Caco-2 (cell line): ENCODE data around the gene PBX1. TPM values are rescaled to one million over a fixed set of nuclear protein-coding genes. Genes with fewer than 3 reads are reported as not detected.

ENCODE experiments used
- BruUV-seq: library from RNA; stranded (reverse); fragments of 400-500 nt; replicated peaks from 2 replicates; lab custom pipeline; 2021; lab: Mats Ljungman, UMichigan
- CTCF ChIA-PET: fragments of 300-600 bp; sonication (Branson Sonifier 250); formaldehyde crosslinking; loops from one replicate; lab custom pipeline; 2022; ENCODE audit warnings: antibody characterized with exemption; lab: Charles Lee
- POLR2A ChIA-PET: fragments of 300-600 bp; sonication (Branson Sonifier 250); formaldehyde crosslinking; loops from one replicate; lab custom pipeline; 2022; ENCODE audit warnings: antibody characterized with exemption; lab: Charles Lee
- DNase-seq, 2 experiments: peaks; one replicate each; pipeline versions ENCODE4 v3.0.0 to v3.0.0-alpha.2; 2020 to 2022
- H3K27me3 ChIP-seq: replicated peaks from 2 replicates; pipeline ENCODE4 v1.6.0; 2011; ENCODE audit warnings: low read length; ENCODE audit not compliant: control insufficient read depth, insufficient read depth
- H3K36me3 ChIP-seq: 2 replicates; pipeline ENCODE4 v1.5.1; 2011; ENCODE audit warnings: low read length; ENCODE audit not compliant: control insufficient read depth, insufficient read depth
- H3K4me1 ChIP-seq: fragments of 250-450 bp; sonication (Bioruptor Pico); 2 replicates; pipeline ENCODE4 v1.5.1; 2020; ENCODE audit warnings: mild to moderate bottlenecking
- H3K4me3 ChIP-seq: 2 replicates; pipeline ENCODE4 v1.5.1; 2011; ENCODE audit warnings: low read depth, mild to moderate bottlenecking, control low read depth, low read length
- H3K9me3 ChIP-seq: fragments of 250-450 bp; sonication (Bioruptor Pico); 2 replicates; pipeline ENCODE4 v1.5.1; 2020; ENCODE audit warnings: mild to moderate bottlenecking, moderate library complexity
- H3K27ac Mint-ChIP-seq: one replicate; pipeline ENCODE4 v1.8.0; 2022; ENCODE audit warnings: mixed read lengths; ENCODE audit not compliant: unreplicated experiment
- H3K27me3 Mint-ChIP-seq: one replicate; pipeline ENCODE4 v1.8.0; 2022; ENCODE audit warnings: mixed read lengths; ENCODE audit not compliant: insufficient read depth, unreplicated experiment
- H3K36me3 Mint-ChIP-seq: one replicate; pipeline ENCODE4 v1.8.0; 2022; ENCODE audit warnings: mild to moderate bottlenecking, mixed read lengths; ENCODE audit not compliant: insufficient read depth, unreplicated experiment
- H3K4me1 Mint-ChIP-seq: one replicate; pipeline ENCODE4 v1.8.0; 2022; ENCODE audit warnings: low read depth, mixed read lengths; ENCODE audit not compliant: unreplicated experiment
- H3K4me3 Mint-ChIP-seq: one replicate; pipeline ENCODE4 v1.8.0; 2022; ENCODE audit warnings: mild to moderate bottlenecking, moderate library complexity, mixed read lengths; ENCODE audit not compliant: unreplicated experiment
- H3K9me3 Mint-ChIP-seq: one replicate; pipeline ENCODE4 v1.8.0; 2022; ENCODE audit warnings: mixed read lengths; ENCODE audit not compliant: unreplicated experiment
- intact Hi-C: fragments of 100-400 bp; cut with micrococcal nuclease; formaldehyde crosslinking; loops from one replicate; pipeline ENCODE4 v1.10.0; 2022; ENCODE audit not compliant: unreplicated experiment
- total RNA-seq: library from RNA; stranded (reverse); gene quantifications from 2 replicates; pipeline ENCODE4 v1.2.3, GENCODE V29; 2022
- TF ChIP-seq, protein P1 (sequence below), 2 experiments: fragments of 200-600 bp in 1 of 2; IDR thresholded peaks; 1 replicate in 1 of 2; 2 replicates in 1 of 2; pipeline versions ENCODE4 v1.5.1 to v1.8.0; 2011 to 2022; ENCODE audit warnings: antibody characterized with exemption in 1 of 2, control low read depth in 1 of 2, inconsistent platforms in 1 of 2, low read depth in 1 of 2, low read length in 1 of 2, mild to moderate bottlenecking in 1 of 2, moderate library complexity in 1 of 2; ENCODE audit not compliant: insufficient read depth in 1 of 2, severe bottlenecking in 1 of 2, unreplicated experiment in 1 of 2

PBX1 gene
- total RNA-seq, 1 experiment from 2014 or later = 103 TPM

DNA sequence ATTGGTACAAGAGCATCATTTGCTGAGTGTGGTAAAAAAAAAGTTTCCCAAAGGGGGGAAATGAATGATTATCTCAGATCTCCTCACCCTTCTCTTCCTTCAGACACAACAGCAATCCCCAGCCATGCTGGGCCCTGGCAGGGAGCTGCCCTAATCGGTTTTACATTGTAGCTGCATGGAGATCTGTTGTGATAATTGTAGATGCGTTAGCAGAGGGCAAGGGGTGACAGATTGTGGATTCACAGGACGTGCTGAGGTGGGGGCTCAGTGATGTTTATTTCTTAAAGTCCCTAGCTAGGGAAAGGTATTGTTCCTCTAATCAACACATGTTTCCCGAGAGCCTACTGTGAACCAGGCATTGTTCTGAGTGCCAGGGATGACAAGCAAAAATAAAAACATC, 304.1 kb downstream of the PBX1 start:
- H3K36me3 ChIP-seq = no peaks in the 10 kb centered on the region
- Mint-ChIP-seq H3K27me3 (no peaks in the 10 kb centered on the region), H3K27ac (no peak overlapping the region), H3K36me3 (no peaks in the 10 kb centered on the region), H3K4me3 (no peak overlapping the region), H3K4me1 (peaks cover 4% of the 10 kb centered on the region), H3K9me3 (no peaks in the 10 kb centered on the region)
- no TSS peak for BruUV-seq
- no peak overlapping the region for H3K4me3 ChIP-seq
- CTCF ChIA-PET = no interaction called here
- H3K4me1 ChIP-seq = peaks cover 8% of the 10 kb centered on the region
- POLR2A ChIA-PET = no interaction called here
- no peaks in the 10 kb centered on the region for H3K27me3 ChIP-seq
- TF ChIP-seq, protein P1, sequence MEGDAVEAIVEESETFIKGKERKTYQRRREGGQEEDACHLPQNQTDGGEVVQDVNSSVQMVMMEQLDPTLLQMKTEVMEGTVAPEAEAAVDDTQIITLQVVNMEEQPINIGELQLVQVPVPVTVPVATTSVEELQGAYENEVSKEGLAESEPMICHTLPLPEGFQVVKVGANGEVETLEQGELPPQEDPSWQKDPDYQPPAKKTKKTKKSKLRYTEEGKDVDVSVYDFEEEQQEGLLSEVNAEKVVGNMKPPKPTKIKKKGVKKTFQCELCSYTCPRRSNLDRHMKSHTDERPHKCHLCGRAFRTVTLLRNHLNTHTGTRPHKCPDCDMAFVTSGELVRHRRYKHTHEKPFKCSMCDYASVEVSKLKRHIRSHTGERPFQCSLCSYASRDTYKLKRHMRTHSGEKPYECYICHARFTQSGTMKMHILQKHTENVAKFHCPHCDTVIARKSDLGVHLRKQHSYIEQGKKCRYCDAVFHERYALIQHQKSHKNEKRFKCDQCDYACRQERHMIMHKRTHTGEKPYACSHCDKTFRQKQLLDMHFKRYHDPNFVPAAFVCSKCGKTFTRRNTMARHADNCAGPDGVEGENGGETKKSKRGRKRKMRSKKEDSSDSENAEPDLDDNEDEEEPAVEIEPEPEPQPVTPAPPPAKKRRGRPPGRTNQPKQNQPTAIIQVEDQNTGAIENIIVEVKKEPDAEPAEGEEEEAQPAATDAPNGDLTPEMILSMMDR (IDR thresholded peaks at IDR 0.05; ENCODE audit: insufficient read depth in 1 of 2, low read depth in 1 of 2, low read length in 1 of 2, severe bottlenecking in 1 of 2, unreplicated experiment in 1 of 2) = no peak
- DNase-seq = no peak
- intact Hi-C loops = no loop called here
- H3K9me3 ChIP-seq = no peaks in the 10 kb centered on the region

DNA sequence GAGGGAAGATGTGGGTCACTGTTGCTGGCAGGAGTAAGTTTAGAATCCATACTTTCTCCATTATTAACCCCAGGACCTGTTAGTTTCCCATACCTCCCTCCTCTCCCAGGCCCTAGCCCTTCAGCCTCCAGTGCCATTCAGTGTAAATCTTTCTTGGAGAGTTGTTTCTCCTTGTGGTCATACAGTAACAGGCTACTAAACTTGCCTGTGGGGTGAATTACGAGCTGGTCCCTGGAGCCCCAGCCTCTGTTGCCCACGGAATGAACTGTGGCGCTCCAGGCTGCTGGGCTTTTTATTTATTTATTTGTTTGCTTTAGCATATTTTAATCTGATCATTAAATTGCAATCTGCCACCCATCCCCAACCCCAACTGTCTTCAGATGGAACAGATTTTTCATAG, 305.2 kb downstream of the PBX1 start:
- ChIA-PET POLR2A (no interaction called here), CTCF (no interaction called here)
- no peaks in the 10 kb centered on the region for H3K4me1 Mint-ChIP-seq
- no TSS peak for BruUV-seq
- H3K4me3 ChIP-seq = no peak overlapping the region
- no peak for DNase-seq
- intact Hi-C loops = no loop called here
- H3K36me3 Mint-ChIP-seq = no peaks in the 10 kb centered on the region
- H3K27me3 ChIP-seq = no peaks in the 10 kb centered on the region
- TF ChIP-seq, protein P1 (IDR thresholded peaks at IDR 0.05; ENCODE audit: insufficient read depth in 1 of 2, low read depth in 1 of 2, low read length in 1 of 2, severe bottlenecking in 1 of 2, unreplicated experiment in 1 of 2) = no peak
- H3K4me1 ChIP-seq = no peaks in the 10 kb centered on the region
- no peaks in the 10 kb centered on the region for H3K36me3 ChIP-seq
- H3K4me3 Mint-ChIP-seq = no peak overlapping the region
- H3K9me3 ChIP-seq = no peaks in the 10 kb centered on the region
- no peaks in the 10 kb centered on the region for H3K27me3 Mint-ChIP-seq
- no peak overlapping the region for H3K27ac Mint-ChIP-seq
- no peaks in the 10 kb centered on the region for H3K9me3 Mint-ChIP-seq

DNA sequence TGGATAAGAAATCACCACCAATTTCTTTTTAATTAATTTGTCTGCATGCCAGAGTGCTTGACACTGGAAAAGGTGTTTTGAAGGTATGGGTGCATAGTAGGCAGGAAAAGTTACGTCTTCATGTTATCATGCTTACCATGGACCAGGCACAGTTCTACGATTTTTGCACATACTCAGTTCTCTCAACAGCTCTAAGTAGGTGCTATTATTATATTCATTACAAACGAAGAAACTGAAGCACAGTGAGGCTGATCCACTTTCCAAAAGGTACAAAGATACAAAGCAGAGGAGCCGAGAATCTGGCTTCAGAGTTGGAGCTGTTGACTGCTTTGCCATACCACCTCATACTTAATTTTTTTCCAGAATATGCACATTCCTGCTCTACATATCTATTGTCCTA, 306.4 kb downstream of the PBX1 start:
- no peaks in the 10 kb centered on the region for H3K4me1 ChIP-seq
- Mint-ChIP-seq H3K4me1 (no peaks in the 10 kb centered on the region), H3K9me3 (no peaks in the 10 kb centered on the region), H3K4me3 (no peak overlapping the region), H3K27ac (no peak overlapping the region), H3K27me3 (no peaks in the 10 kb centered on the region), H3K36me3 (no peaks in the 10 kb centered on the region)
- no peak overlapping the region for H3K4me3 ChIP-seq
- no TSS peak for BruUV-seq
- no peaks in the 10 kb centered on the region for H3K27me3 ChIP-seq
- ChIA-PET POLR2A (no interaction called here), CTCF (no interaction called here)
- no peaks in the 10 kb centered on the region for H3K36me3 ChIP-seq
- TF ChIP-seq, protein P1 (IDR thresholded peaks at IDR 0.05; ENCODE audit: insufficient read depth in 1 of 2, low read depth in 1 of 2, low read length in 1 of 2, severe bottlenecking in 1 of 2, unreplicated experiment in 1 of 2) = no peak
- intact Hi-C loops = no loop called here
- no peaks in the 10 kb centered on the region for H3K9me3 ChIP-seq
- DNase-seq = no peak
